Neural cell (in vitro differentiated cells): Measurements from ENCODE around the gene HOGA1. TPM values are rescaled to one million over a fixed set of nuclear protein-coding genes. Genes with fewer than 3 reads are reported as not detected.

Experiments used
- H2AFZ ChIP-seq: fragments of 200-600, 300-800 bp; sonication (generic), shearing (Covaris generic); 2 replicates; pipeline ENCODE4 v1.6.0; 2014; ENCODE audit warnings: low read depth, mild to moderate bottlenecking, antibody characterized with exemption, low read length, moderate library complexity
- H3F3A ChIP-seq: fragments of 200-600 bp; shearing (Covaris generic); 2 replicates; pipeline ENCODE4 v1.6.1; 2016; ENCODE audit warnings: mild to moderate bottlenecking, moderate library complexity, mixed read lengths, antibody characterized with exemption, low read length; ENCODE audit not compliant: insufficient read depth, poor library complexity, severe bottlenecking
- H3K27ac ChIP-seq: fragments of 200-600, 300-800 bp; sonication (generic), shearing (Covaris generic); 2 replicates; pipeline ENCODE4 v1.5.1; 2014; ENCODE audit warnings: mild to moderate bottlenecking, low read length, moderate library complexity
- H3K27me3 ChIP-seq: fragments of 300-800, 200-600 bp; sonication (generic), shearing (Covaris generic); 2 replicates; pipeline ENCODE4 v1.6.0; 2014; ENCODE audit warnings: mild to moderate bottlenecking, low read depth, low read length, moderate library complexity; ENCODE audit not compliant: insufficient read depth
- H3K36me3 ChIP-seq: fragments of 300-800, 200-600 bp; sonication (generic), shearing (Covaris generic); 2 replicates; pipeline ENCODE4 v1.5.1; 2014; ENCODE audit warnings: mild to moderate bottlenecking, antibody characterized with exemption, low read length, moderate library complexity; ENCODE audit not compliant: insufficient read depth
- H3K4me2 ChIP-seq: fragments of 300-800, 200-600 bp; sonication (generic), shearing (Covaris generic); 2 replicates; pipeline ENCODE4 v1.6.0; 2014; ENCODE audit warnings: mild to moderate bottlenecking, low read length
- H3K4me3 ChIP-seq: fragments of 300-800, 200-600 bp; sonication (generic), shearing (Covaris generic); 2 replicates; pipeline ENCODE4 v1.5.1; 2014; ENCODE audit warnings: mild to moderate bottlenecking, low read length, moderate library complexity
- H3K79me2 ChIP-seq: fragments of 200-600 bp; shearing (Covaris generic); replicated peaks from 2 replicates; pipeline ENCODE4 v1.6.0; 2014; ENCODE audit warnings: mild to moderate bottlenecking, low read length, moderate library complexity; ENCODE audit not compliant: insufficient read depth
- H3K9ac ChIP-seq: fragments of 300-800, 200-600 bp; sonication (generic), shearing (Covaris generic); 2 replicates; pipeline ENCODE4 v1.6.1; 2016; ENCODE audit warnings: mild to moderate bottlenecking, low read length, mixed read lengths
- H3K9me2 ChIP-seq: fragments of 200-600 bp; shearing (Covaris generic); 2 replicates; pipeline ENCODE4 v1.6.1; 2016; ENCODE audit warnings: mild to moderate bottlenecking, low read length, mixed read lengths; ENCODE audit not compliant: insufficient read depth
- H3K9me3 ChIP-seq: fragments of 200-600, 300-800 bp; sonication (generic), shearing (Covaris generic); 2 replicates; pipeline ENCODE4 v1.6.1; 2016; ENCODE audit warnings: mild to moderate bottlenecking, mixed run types, low read length, moderate library complexity, mixed read lengths
- H4K20me1 ChIP-seq: fragments of 200-600 bp; shearing (Covaris generic); 2 replicates; pipeline ENCODE4 v1.6.1; 2016; ENCODE audit warnings: mild to moderate bottlenecking, mixed run types; ENCODE audit not compliant: insufficient read depth
- CTCF ChIP-seq: fragments of 450-650 bp; IDR thresholded peaks from 2 replicates; pipeline ENCODE4 v1.5.1; 2014; ENCODE audit warnings: antibody characterized with exemption, mild to moderate bottlenecking, moderate library complexity; ENCODE audit not compliant: poor library complexity, severe bottlenecking
- EP300 ChIP-seq: fragments of 450-650 bp; conservative IDR thresholded peaks from 2 replicates; pipeline ENCODE4 v1.6.1; 2014; ENCODE audit warnings: antibody characterized with exemption, mild to moderate bottlenecking, moderate library complexity; ENCODE audit not compliant: poor library complexity, severe bottlenecking
- EZH2 ChIP-seq: fragments of 200-600, 300-800 bp; shearing (Covaris generic), sonication (generic); IDR thresholded peaks from 2 replicates; pipeline ENCODE4 v1.6.1; 2014; ENCODE audit warnings: antibody characterized with exemption, low read length, borderline replicate concordance, mild to moderate bottlenecking; ENCODE audit not compliant: insufficient read depth, poor library complexity, severe bottlenecking
- MXI1 ChIP-seq: fragments of 450-650 bp; conservative IDR thresholded peaks from 2 replicates; pipeline ENCODE4 v1.6.1; 2014; ENCODE audit warnings: antibody characterized with exemption, mild to moderate bottlenecking; ENCODE audit not compliant: poor library complexity, severe bottlenecking
- POLR2AphosphoS5 ChIP-seq: IDR thresholded peaks from 2 replicates; pipeline ENCODE4 v1.6.1; 2012
- RAD21 ChIP-seq: fragments of 450-650 bp; conservative IDR thresholded peaks from 2 replicates; pipeline ENCODE4 v1.6.1; 2014; ENCODE audit warnings: antibody characterized with exemption, mild to moderate bottlenecking, moderate library complexity
- REST ChIP-seq: IDR thresholded peaks from 2 replicates; pipeline ENCODE4 v1.6.1; 2012; ENCODE audit warnings: borderline replicate concordance
- SMC3 ChIP-seq: fragments of 450-650 bp; conservative IDR thresholded peaks from 2 replicates; pipeline ENCODE4 v1.6.1; 2014; ENCODE audit warnings: antibody characterized with exemption, mild to moderate bottlenecking, moderate library complexity; ENCODE audit not compliant: poor library complexity
- TAF1 ChIP-seq: IDR thresholded peaks from 2 replicates; pipeline ENCODE4 v1.6.1; 2012; ENCODE audit warnings: low read depth
- polyA plus RNA-seq: library from polyadenylated mRNA; depleted of rRNA; stranded (reverse); fragments of >200 nt; gene quantifications from 2 replicates; pipeline ENCODE4 v1.2.3, GENCODE V29; 2014

HOGA1 gene
- polyA plus RNA-seq, 1 donor from 2014 or later = not detected

GRCh38 chr10:97573672-97574071 lies 10.5 kb upstream of the HOGA1 start:
- Histone ChIP-seq H2AFZ (no peak overlapping the region), H3F3A (no peaks in the 10 kb centered on the region), H3K9ac (no peak overlapping the region), H3K27ac (no peak overlapping the region), H3K79me2 (no peaks in the 10 kb centered on the region), H3K9me2 (no peaks in the 10 kb centered on the region), H3K4me3 (no peak overlapping the region), H3K9me3 (no peaks in the 10 kb centered on the region), H3K27me3 (no peaks in the 10 kb centered on the region), H3K4me2 (no peak overlapping the region), H3K36me3 (no peaks in the 10 kb centered on the region), H4K20me1 (no peaks in the 10 kb centered on the region)
- TF ChIP-seq MXI1 (no peak), TAF1 (no peak), SMC3 (no peak), CTCF (no peak), REST (no peak), EP300 (no peak), POLR2AphosphoS5 (no peak)

GRCh38 chr10:97574374-97575126 lies 9.6 kb upstream of the HOGA1 start:
- Histone ChIP-seq H3K4me2 (no peak overlapping the region), H3K36me3 (no peaks in the 10 kb centered on the region), H4K20me1 (no peaks in the 10 kb centered on the region), H3K9me2 (no peaks in the 10 kb centered on the region), H3K79me2 (no peaks in the 10 kb centered on the region), H3K9me3 (no peaks in the 10 kb centered on the region), H3K9ac (no peak overlapping the region), H3F3A (no peaks in the 10 kb centered on the region), H2AFZ (no peak overlapping the region), H3K4me3 (no peak overlapping the region), H3K27ac (no peak overlapping the region), H3K27me3 (no peaks in the 10 kb centered on the region)
- TF ChIP-seq MXI1 = no peak
- no peak for TF ChIP-seq EP300
- no peak for TF ChIP-seq CTCF
- TF ChIP-seq EZH2 = no peak
- no peak for TF ChIP-seq POLR2AphosphoS5
- TF ChIP-seq RAD21 = no peak
- TF ChIP-seq TAF1 = no peak
- no peak for TF ChIP-seq REST
- TF ChIP-seq SMC3 = no peak
